Measurements from ENCODE around the gene MRTFA. TPM values are rescaled to one million over a fixed set of nuclear protein-coding genes. Genes with fewer than 3 reads are reported as not detected.
"Not testable (repeated sequence)": the region's sequence is repeated elsewhere in the genome, so short reads cannot be mapped to it uniquely, and the experiment has no call there.

The MRTFA gene
- total RNA-seq, 1 donor from 2014 or later: 64.2 TPM

- DNase-seq (ENCODE audit: low spot score): no peak
Observed at GRCh38 chr22:40627612-40628011, 8.9 kb downstream of the MRTFA start.

GRCh38 chr22:40626851-40627250, 9.7 kb downstream of the MRTFA start:
- DNase-seq (ENCODE audit: low spot score): no peak

- not testable (repeated sequence) for DNase-seq (ENCODE audit: low spot score)
Observed at GRCh38 chr22:40625794-40626193, 10.7 kb downstream of the MRTFA start.

- not testable (repeated sequence) for DNase-seq (ENCODE audit: low spot score)
Observed at GRCh38 chr22:40625281-40625680, 11.2 kb downstream of the MRTFA start.

- no peak for DNase-seq (ENCODE audit: low spot score)
Observed at GRCh38 chr22:40624770-40625169, 11.7 kb downstream of the MRTFA start.

GRCh38 chr22:40621309-40622151, 15.0 kb downstream of the MRTFA start:
- no peak for DNase-seq (ENCODE audit: low spot score)

GRCh38 chr22:40620464-40621046, 16.0 kb downstream of the MRTFA start:
- DNase-seq (ENCODE audit: low spot score): no peak

- DNase-seq (ENCODE audit: low spot score): no peak
Observed at GRCh38 chr22:40618400-40618799, 18.1 kb downstream of the MRTFA start.

GRCh38 chr22:40616578-40616977, 19.9 kb downstream of the MRTFA start:
- DNase-seq (ENCODE audit: low spot score): no peak

GRCh38 chr22:40613067-40613466, 23.5 kb downstream of the MRTFA start:
- DNase-seq (ENCODE audit: low spot score): no peak

- no peak for DNase-seq (ENCODE audit: low spot score)
Observed at GRCh38 chr22:40612291-40612751, 24.2 kb downstream of the MRTFA start.

GRCh38 chr22:40611606-40612005, 24.9 kb downstream of the MRTFA start:
- no peak for DNase-seq (ENCODE audit: low spot score)

GRCh38 chr22:40610329-40610850, 26.1 kb downstream of the MRTFA start:
- DNase-seq (ENCODE audit: low spot score): no peak

GRCh38 chr22:40609216-40609615, 27.3 kb downstream of the MRTFA start:
- no peak for DNase-seq (ENCODE audit: low spot score)

GRCh38 chr22:40607506-40607905, 29.0 kb downstream of the MRTFA start:
- no peak for DNase-seq (ENCODE audit: low spot score)

GRCh38 chr22:40606306-40606705, 30.2 kb downstream of the MRTFA start:
- no peak for DNase-seq (ENCODE audit: low spot score)

GRCh38 chr22:40605761-40606160, 30.8 kb downstream of the MRTFA start:
- no peak for DNase-seq (ENCODE audit: low spot score)

GRCh38 chr22:40603088-40603605, 33.4 kb downstream of the MRTFA start:
- DNase-seq (ENCODE audit: low spot score): no peak

- DNase-seq (ENCODE audit: low spot score): no peak
Observed at GRCh38 chr22:40602231-40602630, 34.3 kb downstream of the MRTFA start.

- DNase-seq (ENCODE audit: low spot score): no peak
Observed at GRCh38 chr22:40599731-40600130, 36.8 kb downstream of the MRTFA start.

- DNase-seq (ENCODE audit: low spot score): not testable (repeated sequence)
Observed at GRCh38 chr22:40598712-40599111, 37.8 kb downstream of the MRTFA start.

GRCh38 chr22:40597526-40598430, 38.7 kb downstream of the MRTFA start:
- no peak for DNase-seq (ENCODE audit: low spot score)
